ENCODE measurements around the gene PPP2R2D. TPM values are rescaled to one million over a fixed set of nuclear protein-coding genes. Genes with fewer than 3 reads are reported as not detected.

PPP2R2D gene
- total and polyA plus RNA-seq, 5 experiments from 2014 or later, result 22.7 to 49.6 (median 38.3) TPM

DNA sequence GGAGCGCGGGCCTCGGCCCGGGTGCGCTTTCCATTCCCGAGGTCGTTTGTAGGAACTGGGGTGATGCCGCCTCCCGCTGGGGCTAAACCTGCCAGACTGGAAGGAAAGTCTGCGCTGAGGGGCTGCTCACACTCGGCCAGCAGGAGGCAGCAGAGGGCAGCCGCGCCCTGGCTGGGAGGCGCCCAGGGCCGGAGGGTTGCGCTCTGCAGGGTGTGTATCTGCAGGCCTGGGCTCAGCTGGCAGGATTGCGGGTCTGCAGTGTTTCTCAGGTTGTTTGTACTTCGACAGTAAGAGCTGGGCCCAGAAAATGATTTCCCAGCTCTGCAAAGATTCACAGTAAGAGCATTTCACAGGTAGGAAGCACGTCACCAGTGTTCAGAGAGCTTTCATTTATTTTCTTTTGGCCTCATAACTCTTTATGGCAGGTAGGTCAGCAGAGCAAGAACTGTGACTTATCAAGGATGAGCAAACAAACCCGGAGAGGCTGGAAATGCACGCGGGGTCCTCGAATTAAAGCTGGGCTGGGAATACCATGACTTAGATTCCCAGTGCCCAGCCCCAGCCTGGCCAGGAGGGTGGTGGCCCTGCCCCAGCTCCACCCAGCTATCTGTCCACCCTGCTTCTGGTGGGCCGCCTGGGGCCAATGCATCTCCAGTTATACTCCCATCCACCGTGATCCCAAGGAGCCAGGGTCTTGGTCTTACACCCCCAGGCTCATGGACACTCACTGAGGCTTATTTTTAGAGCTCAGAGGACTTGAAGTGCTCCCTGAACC is 15.2 kb upstream of the PPP2R2D start:
- Mint-ChIP-seq H3K27me3 (peaks cover 0 to 9% (median 4%) of the 10 kb centered on the region in 5 donors), H3K27ac (peak overlapping the region in 1 of 10 donors; percentile 10), H3K4me3 (no peak overlapping the region), H3K9me3 (peaks cover 0 to 4% (median 0%) of the 10 kb centered on the region in 9 donors), H3K4me1 (peaks cover 3 to 8% (median 6%) of the 10 kb centered on the region in 4 donors), H3K36me3 (peaks cover 0 to 4% (median 0%) of the 10 kb centered on the region in 3 donors)
- peak; percentile 69 to 90 (median 84) for DNase-seq
- POLR2A ChIA-PET, result interaction anchor here (1.0 to 2.1 kb wide), 3 partner anchors 11 to 137 kb away, joined by 3 to 7 read pairs (median 6); partner anchors contain the start of gene PPP2R2D
- ATAC-seq, result peak; percentile 100

- H3K9me3 Mint-ChIP-seq, result peaks cover 0 to under 1% (median 0%) of the 10 kb centered on the region in 9 donors
- H3K4me1 Mint-ChIP-seq, result peaks cover 3 to 8% (median 6%) of the 10 kb centered on the region in 4 donors
- POLR2A ChIA-PET, result interaction anchor here (1.0 to 2.1 kb wide), 3 partner anchors 11 to 137 kb away, joined by 3 to 7 read pairs (median 6); partner anchors contain the start of gene PPP2R2D
- ATAC-seq (no peak), DNase-seq (no peak)
- no peaks in the 10 kb centered on the region for H3K36me3 Mint-ChIP-seq
- H3K27me3 Mint-ChIP-seq, result peaks cover 0 to 10% (median 2%) of the 10 kb centered on the region in 5 donors
- no peak overlapping the region for H3K4me3 Mint-ChIP-seq
- peak overlapping the region in 2 of 10 donors; percentile 10 to 26 for H3K27ac Mint-ChIP-seq
Observed at GRCh38 chr10:131886237-131886636, 14.6 kb upstream of the PPP2R2D start.

DNA sequence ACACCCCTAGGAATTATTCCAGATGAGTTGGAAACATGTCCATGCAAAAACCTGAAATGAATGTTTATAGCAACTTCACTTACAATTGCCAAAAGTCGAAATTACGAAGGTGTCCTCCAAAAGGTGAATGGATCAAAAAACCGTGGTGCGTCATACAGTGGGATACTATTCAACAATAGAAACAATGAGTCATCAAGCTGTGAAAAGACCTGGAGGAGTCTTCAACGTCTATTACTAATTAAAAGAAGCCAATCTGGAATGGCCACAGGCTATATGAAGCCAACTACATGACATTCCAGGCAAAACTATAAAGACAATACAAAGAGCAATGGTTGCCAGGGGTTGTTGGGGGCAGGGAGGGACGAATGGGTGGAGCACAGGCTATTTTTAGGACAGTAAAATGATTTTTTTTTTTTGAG is 12.6 kb upstream of the PPP2R2D start:
- no peaks in the 10 kb centered on the region for H3K9me3 Mint-ChIP-seq
- no peak for ATAC-seq
- peaks cover 0 to 13% (median 2%) of the 10 kb centered on the region in 5 donors for H3K27me3 Mint-ChIP-seq
- POLR2A ChIA-PET, result no interaction called here
- H3K27ac Mint-ChIP-seq, result no peak overlapping the region
- H3K36me3 Mint-ChIP-seq, result no peaks in the 10 kb centered on the region
- no peak overlapping the region for H3K4me3 Mint-ChIP-seq
- no peak for DNase-seq
- peaks cover 3 to 8% (median 6%) of the 10 kb centered on the region in 4 donors for H3K4me1 Mint-ChIP-seq

DNA sequence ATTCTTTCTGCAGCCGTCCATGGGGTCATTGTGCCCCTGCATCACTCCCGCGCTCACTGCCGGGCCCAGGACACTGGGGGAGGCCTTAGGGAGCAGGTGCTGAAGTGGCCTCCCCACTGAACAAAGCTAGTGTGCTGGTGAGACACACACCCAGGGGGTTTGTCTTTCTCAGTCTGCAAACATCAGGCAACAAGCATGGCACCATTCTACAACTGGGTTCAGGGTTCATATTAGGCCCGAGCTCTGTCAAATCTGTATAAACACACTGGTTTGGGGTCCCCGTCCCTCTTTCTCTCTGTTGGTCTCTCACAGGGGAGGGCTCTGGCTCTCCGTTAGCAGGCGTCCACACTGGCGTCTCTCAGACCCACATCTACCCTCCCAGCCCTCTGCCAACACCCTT is 11.1 kb upstream of the PPP2R2D start:
- no peaks in the 10 kb centered on the region for H3K36me3 Mint-ChIP-seq
- DNase-seq (no peak), ATAC-seq (no peak)
- peaks cover 0 to 8% (median 2%) of the 10 kb centered on the region in 5 donors for H3K27me3 Mint-ChIP-seq
- H3K4me1 Mint-ChIP-seq, result peaks cover 3 to 8% (median 6%) of the 10 kb centered on the region in 4 donors
- no peak overlapping the region for H3K4me3 Mint-ChIP-seq
- H3K27ac Mint-ChIP-seq, result no peak overlapping the region
- H3K9me3 Mint-ChIP-seq, result no peaks in the 10 kb centered on the region
- POLR2A ChIA-PET, result no interaction called here

DNA sequence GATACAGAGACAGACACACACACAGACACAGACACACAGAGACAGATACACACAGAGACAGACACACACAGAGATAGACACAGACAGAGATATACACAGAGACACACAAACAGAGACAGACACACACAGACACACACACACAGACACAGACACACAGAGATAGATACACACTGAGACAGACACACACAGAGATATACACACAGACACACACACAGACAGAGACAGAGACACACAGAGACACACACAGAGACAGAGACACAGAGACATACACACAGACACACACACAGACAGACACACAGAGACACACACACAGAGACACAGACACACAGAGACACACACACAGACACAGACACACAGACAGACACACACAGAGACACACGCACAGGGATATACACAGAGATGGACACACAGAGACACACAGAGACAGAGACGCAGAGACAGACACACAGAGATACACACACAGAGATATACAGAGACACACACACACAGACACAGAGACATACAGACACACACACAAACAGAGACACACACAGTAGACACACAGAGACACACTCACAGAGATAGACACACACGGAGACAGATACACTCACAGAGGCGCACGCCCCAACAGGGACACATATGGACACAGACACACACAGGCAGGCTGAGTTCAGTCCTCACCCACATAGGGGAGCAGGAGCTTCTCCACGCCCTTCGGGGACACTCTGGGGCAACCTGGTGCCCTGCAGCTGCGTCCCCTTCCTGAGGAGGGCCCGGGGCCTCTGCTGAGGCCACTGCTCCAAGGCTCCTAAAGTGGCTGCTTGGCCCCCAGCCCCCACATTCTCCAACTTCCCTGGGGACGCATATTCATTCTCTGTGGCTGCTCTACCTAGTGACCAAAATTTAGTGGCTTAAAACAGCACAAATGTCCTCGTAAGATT is 10.3 kb upstream of the PPP2R2D start:
- DNase-seq, result no peak
- Mint-ChIP-seq H3K4me3 (no peak overlapping the region), H3K36me3 (no peaks in the 10 kb centered on the region), H3K9me3 (no peaks in the 10 kb centered on the region), H3K27ac (no peak overlapping the region), H3K27me3 (peaks cover 0 to 5% (median under 1%) of the 10 kb centered on the region in 5 donors), H3K4me1 (peaks cover 1 to 6% (median 3%) of the 10 kb centered on the region in 4 donors)
- ATAC-seq, result no peak
- POLR2A ChIA-PET, result no interaction called here

DNA sequence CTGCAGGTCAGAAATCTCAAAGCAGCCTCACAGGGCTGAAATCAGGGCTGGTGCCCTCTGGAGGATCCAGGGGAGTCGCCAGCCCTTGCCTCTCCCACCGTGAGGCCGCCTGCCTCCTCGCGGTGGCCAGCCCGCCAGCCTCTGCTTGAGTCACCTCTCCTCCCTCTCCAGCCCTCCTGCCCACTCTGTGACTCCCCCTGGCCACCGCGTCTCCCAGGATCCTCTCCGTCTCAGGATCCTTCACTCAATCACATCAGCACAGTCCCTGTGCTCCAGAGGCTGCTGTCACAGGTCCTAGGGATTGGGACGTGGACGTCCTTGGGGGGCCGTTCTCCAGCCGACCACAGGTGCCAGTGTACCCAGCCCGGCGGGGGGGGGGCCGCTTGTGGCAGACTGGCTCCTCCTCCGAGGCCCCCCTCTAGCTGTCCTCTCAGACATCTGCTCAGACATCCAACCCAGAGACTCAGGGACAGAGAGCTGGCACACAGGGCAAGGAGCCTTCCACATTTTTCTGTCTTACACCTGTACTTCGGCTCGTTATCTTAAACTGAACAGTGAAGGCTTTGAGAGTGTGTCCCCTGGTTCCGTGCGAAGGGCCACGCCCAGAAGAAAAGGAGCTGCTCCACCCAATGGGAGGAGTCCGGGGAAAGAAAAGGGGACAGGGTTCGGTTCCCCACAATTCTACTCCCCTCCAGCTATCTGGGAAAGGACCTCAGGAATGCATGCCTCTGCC is 9.4 kb upstream of the PPP2R2D start:
- no peak for DNase-seq
- H3K9me3 Mint-ChIP-seq, result no peaks in the 10 kb centered on the region
- POLR2A ChIA-PET, result no interaction called here
- H3K27ac Mint-ChIP-seq, result no peak overlapping the region
- ATAC-seq, result no peak
- peaks cover 0 to 9% (median 7%) of the 10 kb centered on the region in 4 donors for H3K4me1 Mint-ChIP-seq
- H3K27me3 Mint-ChIP-seq, result peaks cover 0 to 4% (median 0%) of the 10 kb centered on the region in 5 donors
- H3K4me3 Mint-ChIP-seq, result no peak overlapping the region
- H3K36me3 Mint-ChIP-seq, result no peaks in the 10 kb centered on the region

DNA sequence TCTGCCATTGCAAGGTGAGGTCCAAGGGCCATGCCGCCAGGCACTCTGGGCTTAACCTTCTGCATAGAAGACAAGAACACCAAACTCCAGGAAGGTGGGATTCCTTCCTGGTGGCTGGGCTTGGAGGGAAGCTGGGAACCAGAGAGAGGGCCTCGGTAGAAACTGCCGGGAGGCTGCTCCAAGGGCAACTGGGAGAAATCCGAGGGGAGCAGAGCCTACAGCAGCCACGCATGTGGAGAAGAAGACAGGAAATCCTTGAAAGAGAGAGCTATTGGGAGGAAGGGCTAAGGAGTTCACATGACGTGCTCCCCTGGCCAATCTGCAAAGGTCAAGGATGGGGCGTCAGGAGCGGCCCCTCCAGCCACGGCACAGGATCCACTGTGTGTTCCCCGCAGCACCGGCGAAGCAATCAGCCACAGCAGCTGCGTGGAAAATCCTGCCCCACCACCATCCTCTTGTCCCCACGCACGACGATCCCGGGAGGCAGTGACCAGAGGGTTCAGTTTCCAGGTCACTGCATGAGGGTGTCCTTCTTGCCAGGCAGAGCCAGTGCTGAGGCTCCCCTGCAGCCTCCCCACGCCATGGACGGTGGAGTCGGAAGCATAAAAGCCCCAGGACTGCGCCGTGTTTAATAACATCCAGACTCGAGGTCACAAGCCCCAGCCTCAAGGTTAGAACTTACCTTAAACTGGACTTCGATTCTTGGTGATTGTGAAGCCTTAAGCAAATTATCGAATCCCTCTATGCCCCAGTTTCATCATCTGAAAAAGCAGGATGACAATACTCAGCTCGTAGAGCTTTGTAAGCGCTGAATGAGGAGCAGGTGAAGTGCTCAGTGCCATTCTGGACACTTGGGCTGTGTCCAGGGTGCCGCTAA is 8.6 kb upstream of the PPP2R2D start:
- Mint-ChIP-seq H3K4me3 (no peak overlapping the region), H3K9me3 (no peaks in the 10 kb centered on the region), H3K27me3 (peaks cover 0 to 4% (median 0%) of the 10 kb centered on the region in 5 donors), H3K36me3 (no peaks in the 10 kb centered on the region), H3K27ac (no peak overlapping the region), H3K4me1 (peaks cover 3 to 14% (median 13%) of the 10 kb centered on the region in 4 donors)
- DNase-seq (no peak), ATAC-seq (no peak)
- POLR2A ChIA-PET, result interaction anchor here (0.6 kb wide), 1 partner anchor 108 kb away, joined by 3 read pairs; no protein-coding TSS in a partner anchor

DNA sequence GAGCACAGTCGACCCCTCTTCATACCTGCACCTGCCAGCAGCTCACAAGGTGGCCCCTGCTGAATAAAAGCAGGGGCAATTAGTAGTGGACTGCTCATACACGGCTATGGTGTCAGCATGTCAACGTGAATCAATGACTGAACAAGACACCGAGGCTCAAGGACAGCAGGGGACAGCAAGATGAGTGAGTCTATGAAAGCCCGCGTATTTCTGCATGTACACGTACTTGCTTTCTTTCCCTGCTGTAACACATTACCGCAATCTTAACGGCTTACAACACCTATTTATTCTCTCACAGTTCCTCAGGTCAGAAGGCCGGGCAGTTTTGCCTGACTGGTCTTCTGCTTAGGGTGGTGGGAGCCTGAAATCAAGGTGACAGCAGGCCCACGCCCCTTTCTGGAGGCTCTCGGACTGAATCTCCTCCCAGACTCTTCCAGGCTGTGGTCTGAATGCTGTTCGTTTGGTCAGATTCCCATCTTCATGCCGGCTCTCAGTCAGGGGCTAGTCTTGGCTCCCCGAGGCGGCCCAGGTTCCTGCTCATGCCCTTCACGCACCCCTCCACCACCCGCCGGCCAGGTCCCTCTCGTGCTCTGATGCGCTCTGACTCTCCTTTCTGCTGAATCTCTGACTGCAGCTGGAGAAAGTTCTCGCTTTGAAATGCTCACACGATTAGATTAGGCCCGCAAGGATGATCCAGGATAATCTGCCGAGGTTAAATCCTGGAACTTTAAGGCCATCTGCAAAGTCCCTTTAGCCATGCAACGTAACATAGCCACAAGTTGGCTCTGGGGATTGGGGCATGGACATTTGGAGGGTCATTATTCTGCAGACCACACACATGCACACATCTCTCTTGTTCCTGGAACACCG is 7.8 kb upstream of the PPP2R2D start:
- Mint-ChIP-seq H3K4me3 (no peak overlapping the region), H3K27me3 (peaks cover 0 to 4% (median 0%) of the 10 kb centered on the region in 5 donors), H3K36me3 (no peaks in the 10 kb centered on the region), H3K4me1 (peaks cover 5 to 19% (median 16%) of the 10 kb centered on the region in 4 donors), H3K27ac (no peak overlapping the region), H3K9me3 (no peaks in the 10 kb centered on the region)
- POLR2A ChIA-PET, result no interaction called here
- ATAC-seq (no peak), DNase-seq (peak in 1 of 10 donors; percentile 0)

DNA sequence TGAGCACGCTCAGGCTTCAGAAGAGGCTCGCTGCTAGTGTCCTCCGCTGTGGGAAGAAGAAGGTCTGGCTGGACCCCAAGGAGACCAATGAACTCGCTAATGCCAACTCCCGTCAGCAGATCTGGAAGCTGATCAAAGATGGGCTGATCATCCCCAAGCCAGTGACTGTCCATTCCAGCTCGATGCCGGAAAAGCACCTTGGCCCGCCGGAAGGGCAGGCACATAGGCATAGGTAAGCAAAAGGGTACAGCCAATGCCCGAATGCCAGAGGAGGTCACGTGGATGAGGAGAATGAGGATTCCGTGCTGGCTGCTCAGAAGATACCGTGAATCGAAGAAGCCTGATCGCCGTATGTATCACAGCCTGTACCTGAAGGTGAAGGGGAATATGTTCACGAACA is 5.7 kb upstream of the PPP2R2D start:
- Mint-ChIP-seq H3K4me3 (no peak overlapping the region), H3K27ac (peak overlapping the region in 1 of 10 donors; percentile 11), H3K27me3 (peaks cover 0 to 10% (median 2%) of the 10 kb centered on the region in 5 donors), H3K9me3 (no peaks in the 10 kb centered on the region), H3K4me1 (peaks cover 9 to 32% (median 27%) of the 10 kb centered on the region in 4 donors), H3K36me3 (no peaks in the 10 kb centered on the region)
- POLR2A ChIA-PET, result interaction anchor here (0.6 kb wide), 1 partner anchor 78 kb away, joined by 3 read pairs; no protein-coding TSS in a partner anchor
- no peak for ATAC-seq
- DNase-seq, result peak in 1 of 10 donors; percentile 10

- DNase-seq (peak in 6 of 10 donors; percentile 23 to 65 (median 50)), ATAC-seq (peak in 1 of 2 donors; percentile 37)
- H3K4me1 Mint-ChIP-seq, result peaks cover 9 to 34% (median 28%) of the 10 kb centered on the region in 4 donors
- no peaks in the 10 kb centered on the region for H3K36me3 Mint-ChIP-seq
- H3K27ac Mint-ChIP-seq, result peak overlapping the region in 6 of 10 donors; percentile 29 to 77 (median 58)
- H3K9me3 Mint-ChIP-seq, result no peaks in the 10 kb centered on the region
- H3K4me3 Mint-ChIP-seq, result peak overlapping the region in 5 of 10 donors; percentile 10 to 40 (median 14)
- POLR2A ChIA-PET, result interaction anchor here (1.3 kb wide), 1 partner anchor 10 kb away, joined by 3 read pairs; no protein-coding TSS in a partner anchor
- peaks cover 0 to 10% (median 2%) of the 10 kb centered on the region in 5 donors for H3K27me3 Mint-ChIP-seq
Observed at GRCh38 chr10:131896403-131896802, 4.4 kb upstream of the PPP2R2D start.
